Astrocyte (in vitro differentiated cells and primary cell): Measurements from ENCODE around the gene SF3B3. TPM values are rescaled to one million over a fixed set of nuclear protein-coding genes. Genes with fewer than 3 reads are reported as not detected.

Experiments used
- DNase-seq: peaks from one replicate; pipeline ENCODE4 v3.0.0-alpha.2; 2010; ENCODE audit warnings: low read depth
- FAIRE-seq: peaks from 2 replicates; lab custom pipeline; 2011; peaks lifted over from hg19 to GRCh38; lab: Jason Lieb, UNC
- H2AFZ ChIP-seq: 2 replicates; pipeline ENCODE4 v1.6.0; 2012; ENCODE audit warnings: low read depth, low read length, inconsistent platforms
- H3K27ac ChIP-seq: 2 replicates; pipeline ENCODE4 v1.5.1; 2011; ENCODE audit warnings: low read depth, low read length, inconsistent platforms
- H3K27me3 ChIP-seq: 2 replicates; pipeline ENCODE4 v1.6.0; 2011; ENCODE audit warnings: low read length, inconsistent platforms; ENCODE audit not compliant: insufficient read depth
- H3K36me3 ChIP-seq: 2 replicates; pipeline ENCODE4 v1.5.1; 2011; ENCODE audit warnings: low read length, inconsistent platforms; ENCODE audit not compliant: insufficient read depth
- H3K4me1 ChIP-seq: 2 replicates; pipeline ENCODE4 v1.5.1; 2011; ENCODE audit warnings: low read length, inconsistent platforms; ENCODE audit not compliant: insufficient read depth
- H3K4me2 ChIP-seq: 2 replicates; pipeline ENCODE4 v1.6.0; 2012; ENCODE audit warnings: low read length, inconsistent platforms
- H3K4me3 ChIP-seq: 2 replicates; pipeline ENCODE4 v1.5.1; 2011; ENCODE audit warnings: low read depth, mild to moderate bottlenecking, low read length, inconsistent platforms; ENCODE audit not compliant: insufficient read depth
- H3K79me2 ChIP-seq: 2 replicates; pipeline ENCODE4 v1.6.0; 2012; ENCODE audit warnings: mild to moderate bottlenecking, low read length, inconsistent platforms; ENCODE audit not compliant: insufficient read depth
- H3K9ac ChIP-seq: 2 replicates; pipeline ENCODE4 v1.6.0; 2012; ENCODE audit warnings: mild to moderate bottlenecking, low read length, inconsistent platforms
- H3K9me3 ChIP-seq: 2 replicates; pipeline ENCODE4 v1.5.1; 2012; ENCODE audit warnings: low read depth, mild to moderate bottlenecking, low read length, inconsistent platforms; ENCODE audit not compliant: insufficient read depth
- H4K20me1 ChIP-seq: 2 replicates; pipeline ENCODE4 v1.6.0; 2012; ENCODE audit warnings: low read length, inconsistent platforms; ENCODE audit not compliant: insufficient read depth
- H3K27ac Mint-ChIP-seq: one replicate; pipeline ENCODE4 v1.8.0; 2021; ENCODE audit warnings: mild to moderate bottlenecking, mixed read lengths; ENCODE audit not compliant: unreplicated experiment
- H3K27me3 Mint-ChIP-seq: one replicate; pipeline ENCODE4 v1.8.0; 2021; ENCODE audit warnings: low read depth, mixed read lengths; ENCODE audit not compliant: unreplicated experiment
- H3K36me3 Mint-ChIP-seq: one replicate; pipeline ENCODE4 v1.8.0; 2021; ENCODE audit warnings: low read depth, mixed read lengths; ENCODE audit not compliant: unreplicated experiment
- H3K4me1 Mint-ChIP-seq: one replicate; pipeline ENCODE4 v1.8.0; 2021; ENCODE audit warnings: low read depth, mixed read lengths; ENCODE audit not compliant: unreplicated experiment
- H3K4me3 Mint-ChIP-seq: one replicate; pipeline ENCODE4 v1.8.0; 2021; ENCODE audit warnings: mild to moderate bottlenecking, moderate library complexity, mixed read lengths; ENCODE audit not compliant: unreplicated experiment
- H3K9me3 Mint-ChIP-seq: one replicate; pipeline ENCODE4 v1.8.0; 2021; ENCODE audit warnings: mild to moderate bottlenecking, mixed read lengths; ENCODE audit not compliant: unreplicated experiment
- CTCF ChIP-seq: IDR thresholded peaks from 2 replicates; pipeline ENCODE4 v1.5.1; 2011; ENCODE audit warnings: low read depth, mild to moderate bottlenecking, inconsistent platforms, low read length, moderate library complexity; ENCODE audit not compliant: insufficient read depth
- EZH2 ChIP-seq: IDR thresholded peaks from 2 replicates; pipeline ENCODE4 v1.6.1; 2012; ENCODE audit warnings: mild to moderate bottlenecking, low read length, inconsistent platforms; ENCODE audit not compliant: insufficient read depth
- total RNA-seq: library from RNA; stranded (reverse); gene quantifications from 2 replicates; pipeline ENCODE4 v1.2.1, GENCODE V29; 2021

SF3B3 gene
- total RNA-seq, 1 donor from 2014 or later = 179 TPM

- Histone ChIP-seq H2AFZ (no peak overlapping the region), H3K4me1 (no peaks in the 10 kb centered on the region), H3K27ac (no peak overlapping the region), H3K9me3 (no peaks in the 10 kb centered on the region), H4K20me1 (no peaks in the 10 kb centered on the region), H3K9ac (no peak overlapping the region), H3K4me3 (no peak overlapping the region), H3K36me3 (no peaks in the 10 kb centered on the region), H3K4me2 (no peak overlapping the region), H3K79me2 (no peaks in the 10 kb centered on the region), H3K27me3 (no peaks in the 10 kb centered on the region)
- no peaks in the 10 kb centered on the region for H3K9me3 Mint-ChIP-seq
- H3K4me1 Mint-ChIP-seq = no peaks in the 10 kb centered on the region
- H3K4me3 Mint-ChIP-seq = no peak overlapping the region
- H3K36me3 Mint-ChIP-seq = no peaks in the 10 kb centered on the region
- DNase-seq = no peak
- no peak for TF ChIP-seq CTCF
- TF ChIP-seq EZH2 = no peak
- H3K27me3 Mint-ChIP-seq = peaks cover 5% of the 10 kb centered on the region
- H3K27ac Mint-ChIP-seq = no peak overlapping the region
- no peak for FAIRE-seq
Measured at GRCh38 chr16:70597135-70597835, 73.7 kb downstream of the SF3B3 start.

- H3K9me3 ChIP-seq = no peaks in the 10 kb centered on the region
- H3K4me3 Mint-ChIP-seq = no peak overlapping the region
- no peak overlapping the region for H2AFZ ChIP-seq
- no peaks in the 10 kb centered on the region for H3K36me3 ChIP-seq
- TF ChIP-seq EZH2 (no peak), CTCF (no peak)
- no peaks in the 10 kb centered on the region for H3K27me3 ChIP-seq
- H3K4me3 ChIP-seq = no peak overlapping the region
- peaks cover 5% of the 10 kb centered on the region for H3K27me3 Mint-ChIP-seq
- no peaks in the 10 kb centered on the region for H3K79me2 ChIP-seq
- no peaks in the 10 kb centered on the region for H3K4me1 Mint-ChIP-seq
- no peak overlapping the region for H3K4me2 ChIP-seq
- FAIRE-seq (no peak), DNase-seq (no peak)
- H4K20me1 ChIP-seq = no peaks in the 10 kb centered on the region
- H3K9me3 Mint-ChIP-seq = no peaks in the 10 kb centered on the region
- H3K36me3 Mint-ChIP-seq = no peaks in the 10 kb centered on the region
- no peaks in the 10 kb centered on the region for H3K4me1 ChIP-seq
- H3K27ac ChIP-seq = no peak overlapping the region
- H3K27ac Mint-ChIP-seq = no peak overlapping the region
- no peak overlapping the region for H3K9ac ChIP-seq
Measured at GRCh38 chr16:70598937-70599503, 75.4 kb downstream of the SF3B3 start.

- no peak for FAIRE-seq
Measured at GRCh38 chr16:70600730-70601129, 77.1 kb downstream of the SF3B3 start.

More at GRCh38 chr16:70600730-70601129, 77.1 kb downstream of the SF3B3 start:
- no peak for DNase-seq
- no peaks in the 10 kb centered on the region for H3K4me1 Mint-ChIP-seq
- Histone ChIP-seq H3K4me2 (no peak overlapping the region), H3K4me1 (no peaks in the 10 kb centered on the region), H3K4me3 (no peak overlapping the region), H3K27ac (no peak overlapping the region), H4K20me1 (peaks cover 4% of the 10 kb centered on the region), H3K36me3 (no peaks in the 10 kb centered on the region), H3K9ac (no peak overlapping the region), H2AFZ (no peak overlapping the region), H3K9me3 (no peaks in the 10 kb centered on the region), H3K27me3 (no peaks in the 10 kb centered on the region), H3K79me2 (no peaks in the 10 kb centered on the region)
- H3K27ac Mint-ChIP-seq = no peak overlapping the region
- no peak overlapping the region for H3K4me3 Mint-ChIP-seq
- no peaks in the 10 kb centered on the region for H3K36me3 Mint-ChIP-seq
- peaks cover 12% of the 10 kb centered on the region for H3K27me3 Mint-ChIP-seq
- TF ChIP-seq CTCF (no peak), EZH2 (no peak)
- no peaks in the 10 kb centered on the region for H3K9me3 Mint-ChIP-seq
